CD14-positive monocyte (primary cell): Measurements from ENCODE around the gene CTDP1. TPM values are rescaled to one million over a fixed set of nuclear protein-coding genes. Genes with fewer than 3 reads are reported as not detected.
A peak's percentile ranks its signal among the peaks of the same experiment; 100 is the strongest.

Experiments used
- DNase-seq, 3 donors: peaks; one replicate each; pipeline ENCODE4 v3.0.0-alpha.2; 2011 to 2022
- H2AFZ ChIP-seq: 2 replicates; pipeline ENCODE4 v1.6.0; 2012; ENCODE audit warnings: mild to moderate bottlenecking, low read depth, low read length, inconsistent platforms; ENCODE audit not compliant: insufficient read depth, poor library complexity, severe bottlenecking
- H3K27ac ChIP-seq, 2 donors: 1 replicate in 1 of 2; 2 replicates in 1 of 2; pipeline ENCODE4 v1.5.1; 2012 to 2013; ENCODE audit warnings: low read length in 2 of 2, control low read depth in 1 of 2, inconsistent platforms in 1 of 2, low read depth in 1 of 2, mild to moderate bottlenecking in 1 of 2
- H3K27me3 ChIP-seq, 2 donors: one replicate each; pipeline versions ENCODE4 v1.6.0 to v1.6.1; 2011 to 2013; ENCODE audit warnings: low read length in 2 of 2; ENCODE audit not compliant: control insufficient read depth in 2 of 2, insufficient read depth in 2 of 2
- H3K36me3 ChIP-seq, 2 donors: replicated peaks in 1 of 2; 1 replicate in 1 of 2; 2 replicates in 1 of 2; pipeline versions ENCODE4 v1.5.1 to v1.6.1; 2012 to 2013; ENCODE audit warnings: low read length in 2 of 2, control low read depth in 1 of 2, inconsistent platforms in 1 of 2, mild to moderate bottlenecking in 1 of 2; ENCODE audit not compliant: insufficient read depth in 2 of 2, control insufficient read depth in 1 of 2
- H3K4me1 ChIP-seq, 2 donors: 1 replicate in 1 of 2; 2 replicates in 1 of 2; pipeline versions ENCODE4 v1.5.1 to v1.6.1; 2012 to 2013; ENCODE audit warnings: low read length in 2 of 2, control low read depth in 1 of 2, inconsistent platforms in 1 of 2, mild to moderate bottlenecking in 1 of 2, moderate library complexity in 1 of 2; ENCODE audit not compliant: insufficient read depth in 2 of 2, control insufficient read depth in 1 of 2
- H3K4me2 ChIP-seq: replicated peaks from 2 replicates; pipeline ENCODE3; 2012; ENCODE audit warnings: low read length, moderate library complexity, mild to moderate bottlenecking; ENCODE audit not compliant: poor library complexity, severe bottlenecking; ENCODE audit errors: extremely low read depth
- H3K4me3 ChIP-seq, 3 experiments: fragments of 200-600 bp in 1 of 3; sonication (generic) in 1 of 3; replicated peaks in 1 of 3; 1 replicate in 2 of 3; 2 replicates in 1 of 3; pipeline ENCODE4 v1.5.1; 2011 to 2013; ENCODE audit warnings: low read length in 3 of 3, mild to moderate bottlenecking in 3 of 3, control low read depth in 2 of 3, low read depth in 2 of 3, inconsistent platforms in 1 of 3, moderate library complexity in 1 of 3
- H3K79me2 ChIP-seq: 2 replicates; pipeline ENCODE4 v1.6.0; 2012; ENCODE audit warnings: mild to moderate bottlenecking, control low read depth, inconsistent platforms, low read length, moderate library complexity; ENCODE audit not compliant: insufficient read depth
- H3K9ac ChIP-seq: 2 replicates; pipeline ENCODE4 v1.6.0; 2017; ENCODE audit warnings: low read length, mild to moderate bottlenecking; ENCODE audit not compliant: insufficient read depth, poor library complexity, severe bottlenecking
- H3K9me3 ChIP-seq, 2 donors: replicated peaks in 1 of 2; 1 replicate in 1 of 2; 2 replicates in 1 of 2; pipeline versions ENCODE4 v1.5.1 to v1.6.1; 2012 to 2013; ENCODE audit warnings: low read length in 2 of 2, control low read depth in 1 of 2; ENCODE audit not compliant: control insufficient read depth in 1 of 2, insufficient read depth in 1 of 2
- H4K20me1 ChIP-seq: 2 replicates; pipeline ENCODE4 v1.6.0; 2012; ENCODE audit warnings: mild to moderate bottlenecking, low read length, control low read depth, moderate library complexity; ENCODE audit not compliant: insufficient read depth
- H3K27ac Mint-ChIP-seq, 7 donors: one replicate each; pipeline ENCODE4 v1.8.0; 2020; ENCODE audit warnings: mild to moderate bottlenecking in 7 of 7, mixed read lengths in 7 of 7, moderate library complexity in 6 of 7, inconsistent platforms in 2 of 7
- H3K27me3 Mint-ChIP-seq, 3 donors: one replicate each; pipeline ENCODE4 v1.8.0; 2021 to 2022; ENCODE audit warnings: low read depth in 3 of 3, mild to moderate bottlenecking in 3 of 3, mixed read lengths in 3 of 3, moderate library complexity in 3 of 3, inconsistent platforms in 1 of 3
- H3K36me3 Mint-ChIP-seq, 2 donors: one replicate each; pipeline ENCODE4 v1.8.0; 2020; ENCODE audit warnings: mixed read lengths in 2 of 2, inconsistent platforms in 1 of 2, mild to moderate bottlenecking in 1 of 2
- H3K4me1 Mint-ChIP-seq: one replicate; pipeline ENCODE4 v1.8.0; 2020; ENCODE audit warnings: mild to moderate bottlenecking, mixed read lengths
- H3K4me3 Mint-ChIP-seq, 2 donors: one replicate each; pipeline ENCODE4 v1.8.0; 2020; ENCODE audit warnings: mild to moderate bottlenecking in 2 of 2, mixed read lengths in 2 of 2, moderate library complexity in 1 of 2
- H3K9me3 Mint-ChIP-seq, 7 donors: one replicate each; pipeline ENCODE4 v1.8.0; 2020 to 2022; ENCODE audit warnings: mixed read lengths in 7 of 7, mild to moderate bottlenecking in 6 of 7, moderate library complexity in 6 of 7, inconsistent platforms in 2 of 7
- CTCF ChIP-seq: fragments of 200-600 bp; IDR thresholded peaks from one replicate; pipeline ENCODE4 v1.8.0; 2022; ENCODE audit warnings: antibody characterized with exemption, mild to moderate bottlenecking
- WGBS: methylation state at CpG from one replicate; pipeline ENCODE4 v1.1.5; 2013; ENCODE audit warnings: missing lambda C conversion rate; ENCODE audit not compliant: insufficient coverage; 5-methylcytosine and 5-hydroxymethylcytosine counted together
- intact Hi-C, 2 donors: fragments of 100-400 bp; cut with micrococcal nuclease; formaldehyde crosslinking; loops; one replicate each; pipeline versions ENCODE4 v1.15.0 to v1.15.1; 2023
- polyA plus RNA-seq, 3 donors: library from polyadenylated mRNA; depleted of rRNA in 1 of 3; unstranded in 2 of 3; stranded (reverse) in 1 of 3; fragments of 300-500 nt in 2 of 3; fragments of >200 nt in 1 of 3; fragmentation: Illumina TruSeq in 2 of 3; gene quantifications; 1 replicate in 2 of 3; 2 replicates in 1 of 3; pipeline ENCODE4 v1.2.3, GENCODE V29; 2012 to 2021

The CTDP1 gene
- polyA plus RNA-seq, 3 donors: 9.1 to 13.9 (median 9.1) TPM

GRCh38 chr18:79697976-79698375 lies 18.4 kb downstream of the CTDP1 start:
- Histone ChIP-seq H3K9me3 (no peaks in the 10 kb centered on the region), H3K4me1 (no peaks in the 10 kb centered on the region), H3K4me3 (no peak overlapping the region), H3K79me2 (peaks cover 71% of the 10 kb centered on the region), H2AFZ (no peak overlapping the region), H3K36me3 (peaks cover 66 to 77% of the 10 kb centered on the region in 2 donors), H3K27ac (no peak overlapping the region), H3K9ac (no peak overlapping the region), H4K20me1 (peaks cover 83% of the 10 kb centered on the region), H3K27me3 (no peaks in the 10 kb centered on the region), H3K4me2 (no peak overlapping the region)
- peaks cover 0 to 2% (median 2%) of the 10 kb centered on the region in 3 donors for H3K27me3 Mint-ChIP-seq
- no peak for TF ChIP-seq CTCF
- peaks cover under 1% of the 10 kb centered on the region for H3K4me1 Mint-ChIP-seq
- WGBS: 95% methylated on average over 22 of the region's 22 CpGs
- H3K27ac Mint-ChIP-seq: peak overlapping the region in 2 of 7 donors; percentile 24 to 63
- peaks cover 0 to 2% (median 0%) of the 10 kb centered on the region in 7 donors for H3K9me3 Mint-ChIP-seq
- H3K36me3 Mint-ChIP-seq: peaks cover 80 to 87% of the 10 kb centered on the region in 2 donors
- DNase-seq: no peak
- intact Hi-C loops: no loop called here
- H3K4me3 Mint-ChIP-seq: no peak overlapping the region

DNA sequence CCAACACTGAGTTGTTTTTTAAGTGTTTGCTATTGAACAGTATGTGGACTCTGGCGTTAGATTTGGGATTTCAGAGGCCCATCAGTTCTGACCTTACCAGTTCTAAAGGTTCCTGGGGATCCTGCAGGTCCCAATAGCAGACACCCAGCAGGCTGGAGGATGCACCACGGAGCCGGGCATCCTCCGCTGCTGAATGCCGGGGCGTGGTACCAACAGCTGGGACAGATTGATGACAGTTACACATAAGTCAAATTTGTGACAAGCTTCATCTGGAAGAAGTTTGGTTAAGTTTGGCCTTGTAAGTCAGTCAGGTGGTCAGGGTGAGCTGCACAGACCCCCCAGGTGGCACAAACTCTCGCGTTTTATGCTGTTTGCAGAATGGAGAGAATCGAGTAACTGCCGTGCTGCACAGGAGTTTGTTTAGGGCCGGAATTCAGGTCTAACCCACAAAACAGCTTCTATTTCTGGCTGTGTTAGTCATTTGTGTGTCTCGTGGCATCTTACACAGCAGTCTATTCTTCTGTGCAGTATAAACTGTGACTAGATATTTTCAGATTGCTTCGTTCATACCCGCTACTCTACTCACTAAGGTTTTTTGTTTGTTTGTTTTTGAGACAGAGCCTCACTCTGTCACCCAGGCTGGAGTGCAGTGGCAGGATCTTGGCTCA lies 19.2 kb downstream of the CTDP1 start:
- TF ChIP-seq CTCF: no peak
- no peak overlapping the region for H2AFZ ChIP-seq
- peaks cover 83% of the 10 kb centered on the region for H4K20me1 ChIP-seq
- H3K36me3 Mint-ChIP-seq: peaks cover 82 to 85% of the 10 kb centered on the region in 2 donors
- H3K4me1 Mint-ChIP-seq: no peaks in the 10 kb centered on the region
- H3K4me1 ChIP-seq: no peaks in the 10 kb centered on the region
- peaks cover 70 to 86% of the 10 kb centered on the region in 2 donors for H3K36me3 ChIP-seq
- H3K4me3 Mint-ChIP-seq: no peak overlapping the region
- H3K9me3 ChIP-seq: no peaks in the 10 kb centered on the region
- WGBS: 97% methylated on average over 8 of the region's 14 CpGs
- no peak overlapping the region for H3K27ac Mint-ChIP-seq
- H3K27ac ChIP-seq: no peak overlapping the region
- H3K27me3 ChIP-seq: no peaks in the 10 kb centered on the region
- peaks cover 0 to 2% (median 1%) of the 10 kb centered on the region in 3 donors for H3K27me3 Mint-ChIP-seq
- peaks cover 0 to 5% (median 0%) of the 10 kb centered on the region in 7 donors for H3K9me3 Mint-ChIP-seq
- intact Hi-C loops: no loop called here
- no peak overlapping the region for H3K9ac ChIP-seq
- H3K4me2 ChIP-seq: no peak overlapping the region
- H3K4me3 ChIP-seq: no peak overlapping the region
- peaks cover 71% of the 10 kb centered on the region for H3K79me2 ChIP-seq
- DNase-seq: no peak
